ENCODE results near the gene SNRNP27. TPM values are rescaled to one million over a fixed set of nuclear protein-coding genes. Genes with fewer than 3 reads are reported as not detected.

The SNRNP27 gene
- total RNA-seq, 1 experiment from 2014 or later, result 47.1 TPM

- no peak overlapping the region for H3K4me2 ChIP-seq (ENCODE audit: insufficient read depth, insufficient read length, low read length)
- no peaks in the 10 kb centered on the region for H4K20me1 ChIP-seq (ENCODE audit: control insufficient read depth, insufficient read depth, insufficient read length)
These were observed 52.9 kb downstream of the SNRNP27 start for GRCh38 chr2:69946351-69947324.

More at GRCh38 chr2:69946351-69947324, 52.9 kb downstream of the SNRNP27 start:
- TF ChIP-seq, protein P1, sequence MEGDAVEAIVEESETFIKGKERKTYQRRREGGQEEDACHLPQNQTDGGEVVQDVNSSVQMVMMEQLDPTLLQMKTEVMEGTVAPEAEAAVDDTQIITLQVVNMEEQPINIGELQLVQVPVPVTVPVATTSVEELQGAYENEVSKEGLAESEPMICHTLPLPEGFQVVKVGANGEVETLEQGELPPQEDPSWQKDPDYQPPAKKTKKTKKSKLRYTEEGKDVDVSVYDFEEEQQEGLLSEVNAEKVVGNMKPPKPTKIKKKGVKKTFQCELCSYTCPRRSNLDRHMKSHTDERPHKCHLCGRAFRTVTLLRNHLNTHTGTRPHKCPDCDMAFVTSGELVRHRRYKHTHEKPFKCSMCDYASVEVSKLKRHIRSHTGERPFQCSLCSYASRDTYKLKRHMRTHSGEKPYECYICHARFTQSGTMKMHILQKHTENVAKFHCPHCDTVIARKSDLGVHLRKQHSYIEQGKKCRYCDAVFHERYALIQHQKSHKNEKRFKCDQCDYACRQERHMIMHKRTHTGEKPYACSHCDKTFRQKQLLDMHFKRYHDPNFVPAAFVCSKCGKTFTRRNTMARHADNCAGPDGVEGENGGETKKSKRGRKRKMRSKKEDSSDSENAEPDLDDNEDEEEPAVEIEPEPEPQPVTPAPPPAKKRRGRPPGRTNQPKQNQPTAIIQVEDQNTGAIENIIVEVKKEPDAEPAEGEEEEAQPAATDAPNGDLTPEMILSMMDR (conservative IDR thresholded peaks at IDR 0.05), result no peak
- no peak overlapping the region for H4K8ac ChIP-seq (replicated peaks; ENCODE audit: insufficient read length, low read depth, low read length)
- H2BK12ac ChIP-seq (ENCODE audit: insufficient read length, low read depth, low read length), result no peak overlapping the region
- Mint-ChIP-seq H3K9me3 (no peaks in the 10 kb centered on the region), H3K27me3 (ENCODE audit: low read depth) (peaks cover 1% of the 10 kb centered on the region; the same call in 1 of the 2 replicates), H3K4me3 (no peak overlapping the region), H3K4me1 (peaks cover 7 to 8% of the 10 kb centered on the region in 2 experiments), H3K36me3 (ENCODE audit: insufficient read depth in 1 of 3, low read depth in 3 of 3) (no peaks in the 10 kb centered on the region), H3K27ac (peak overlapping the region in 1 of 3 experiments; percentile 36; a peak in 1 of 7 replicates)
- H4K91ac ChIP-seq (ENCODE audit: insufficient read length, low read depth, low read length), result no peak overlapping the region
- H3K18ac ChIP-seq (ENCODE audit: insufficient read length, low read depth, low read length), result no peak overlapping the region
- H3K56ac ChIP-seq (ENCODE audit: insufficient read length, low read depth, low read length), result no peak overlapping the region
- no peak overlapping the region for H2BK15ac ChIP-seq (ENCODE audit: low read depth, low read length)
- no peaks in the 10 kb centered on the region for H3K23me2 ChIP-seq (ENCODE audit: insufficient read length, low read depth, low read length, poor library complexity, severe bottlenecking)
- H4K5ac ChIP-seq (ENCODE audit: insufficient read length, low read depth, low read length), result no peak overlapping the region
- H3K4me1 ChIP-seq (ENCODE audit: insufficient read depth, low read length), result no peaks in the 10 kb centered on the region
- H3K9ac ChIP-seq (ENCODE audit: extremely low read depth, insufficient read length, low read length), result no peak overlapping the region
- no peak overlapping the region for H3K4ac ChIP-seq (ENCODE audit: low read depth, low read length)
- H3T11ph ChIP-seq (ENCODE audit: low read length), result no peak overlapping the region
- H3K79me2 ChIP-seq (ENCODE audit: insufficient read depth, low read length), result no peaks in the 10 kb centered on the region
- H3K79me1 ChIP-seq (ENCODE audit: insufficient read depth, low read depth, low read length, poor library complexity, severe bottlenecking), result no peaks in the 10 kb centered on the region
- no peak overlapping the region for H3K14ac ChIP-seq (ENCODE audit: insufficient read depth, low read length)
- no peak overlapping the region for H2BK5ac ChIP-seq (ENCODE audit: insufficient read length, low read length)
- no CpG with 5 or more reads among the region's 13 CpGs for WGBS (ENCODE audit: extremely low coverage, insufficient read length, low lambda C conversion rate)
- H2BK20ac ChIP-seq (ENCODE audit: low read depth, low read length, poor library complexity, severe bottlenecking), result no peak overlapping the region
- no peak overlapping the region for H3K27ac ChIP-seq (ENCODE audit: insufficient read length, low read depth, low read length)
- no peak overlapping the region for H2BK120ac ChIP-seq (ENCODE audit: low read depth, low read length, poor library complexity, severe bottlenecking)
- H3K9me3 ChIP-seq (ENCODE audit: control insufficient read depth, low read depth, low read length), result no peaks in the 10 kb centered on the region
- no peak overlapping the region for H2AK5ac ChIP-seq (ENCODE audit: insufficient read length, low read length)
- H3K27me3 ChIP-seq (ENCODE audit: insufficient read depth, low read length), result no peaks in the 10 kb centered on the region
- no peak overlapping the region for H3K23ac ChIP-seq (ENCODE audit: insufficient read length, low read depth, low read length)
- DNase-seq, result no peak
- H2AFZ ChIP-seq (ENCODE audit: low read length), result no peak overlapping the region

All from H9 (cell line).